ENCODE data around the gene TMCO1.
A peak's percentile ranks its signal among the peaks of the same experiment; 100 is the strongest.
"Not testable (repeated sequence)": the region's sequence is repeated elsewhere in the genome, so short reads cannot be mapped to it uniquely, and the experiment has no call there.

TMCO1 gene

GRCh38 chr1:165747632-165748447 is 20.8 kb downstream of the TMCO1 start:
- no peak for DNase-seq (ENCODE audit: low spot score)

- not testable (repeated sequence) for DNase-seq (ENCODE audit: low spot score)
Observed at GRCh38 chr1:165744913-165745312, 23.8 kb downstream of the TMCO1 start.

GRCh38 chr1:165742194-165742593 is 26.5 kb downstream of the TMCO1 start:
- no peak for DNase-seq (ENCODE audit: low spot score)

- no peak for DNase-seq (ENCODE audit: low spot score)
Observed at GRCh38 chr1:165738794-165739193, 29.9 kb downstream of the TMCO1 start.

GRCh38 chr1:165737196-165737595 is 31.5 kb downstream of the TMCO1 start:
- DNase-seq (ENCODE audit: low spot score): no peak

- DNase-seq (ENCODE audit: low spot score): no peak
Observed at GRCh38 chr1:165734906-165735305, 33.8 kb downstream of the TMCO1 start.

GRCh38 chr1:165726841-165727240 is 41.8 kb downstream of the TMCO1 start:
- no peak for DNase-seq (ENCODE audit: low spot score)

GRCh38 chr1:165726169-165726568 is 42.5 kb downstream of the TMCO1 start:
- DNase-seq (ENCODE audit: low spot score): no peak

- DNase-seq (ENCODE audit: low spot score): peak; percentile 51
Observed at GRCh38 chr1:165717918-165718515, 50.7 kb downstream of the TMCO1 start.

- DNase-seq (ENCODE audit: low spot score): not testable (repeated sequence)
Observed at GRCh38 chr1:165716265-165717051, 52.2 kb downstream of the TMCO1 start.

GRCh38 chr1:165712764-165713163 is 55.9 kb downstream of the TMCO1 start:
- DNase-seq (ENCODE audit: low spot score): no peak

- DNase-seq (ENCODE audit: low spot score): no peak
Observed at GRCh38 chr1:165707984-165708706, 60.5 kb downstream of the TMCO1 start.

- no peak for DNase-seq (ENCODE audit: low spot score)
Observed at GRCh38 chr1:165703648-165704047, 65.0 kb downstream of the TMCO1 start.

- DNase-seq (ENCODE audit: low spot score): not testable (repeated sequence)
Observed at GRCh38 chr1:165701922-165702321, 66.7 kb downstream of the TMCO1 start.

GRCh38 chr1:165699577-165699976 is 69.1 kb downstream of the TMCO1 start:
- DNase-seq (ENCODE audit: low spot score): no peak

GRCh38 chr1:165698761-165699052 is 70.0 kb downstream of the TMCO1 start:
- no peak for DNase-seq (ENCODE audit: low spot score)

- peak; percentile 94 for DNase-seq (ENCODE audit: low spot score)
Observed at GRCh38 chr1:165697881-165698760, 70.5 kb downstream of the TMCO1 start, which contains the start of gene ALDH9A1. Gene ALDH9A1 (minus strand): TSS chr1:165698562. CDS start chr1:165698558, 4 bp downstream.

GRCh38 chr1:165697491-165697880 is 71.2 kb downstream of the TMCO1 start:
- no peak for DNase-seq (ENCODE audit: low spot score)

GRCh38 chr1:165696625-165697100 is 72.0 kb downstream of the TMCO1 start:
- DNase-seq (ENCODE audit: low spot score): no peak

- DNase-seq (ENCODE audit: low spot score): no peak
Observed at GRCh38 chr1:165695031-165695430, 73.6 kb downstream of the TMCO1 start.

- DNase-seq (ENCODE audit: low spot score): no peak
Observed at GRCh38 chr1:165688046-165688445, 80.6 kb downstream of the TMCO1 start.

Data from iPS-NIHi11 (cell line).